ENCODE data around the gene SLC28A3. TPM values are rescaled to one million over a fixed set of nuclear protein-coding genes. Genes with fewer than 3 reads are reported as not detected.
A peak's percentile ranks its signal among the peaks of the same experiment; 100 is the strongest.

The SLC28A3 gene
- total RNA-seq, 1 experiment from 2014 or later: 0.77 TPM

DNA sequence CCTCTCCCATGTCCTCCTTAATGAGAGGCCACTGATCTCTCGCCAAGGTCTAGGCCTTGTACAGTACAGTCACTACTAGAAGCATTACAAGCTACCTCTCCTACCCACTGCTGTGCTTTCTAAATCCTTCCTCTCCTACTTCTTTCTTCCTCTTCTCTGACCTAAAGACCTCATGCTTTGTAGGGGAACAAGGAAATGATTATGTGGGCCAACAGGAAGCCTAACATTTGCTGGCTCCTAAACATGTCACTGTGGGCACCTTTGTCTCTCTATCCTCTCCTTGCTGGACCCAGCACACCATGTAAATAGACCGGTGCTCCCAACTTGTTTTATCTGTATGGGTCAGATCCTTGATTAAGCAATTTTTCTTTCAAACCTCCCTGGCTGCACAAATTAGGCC is 16.7 kb downstream of the SLC28A3 start:
- DNase-seq (ENCODE audit: unreplicated experiment): no peak
- peaks cover 30% of the 10 kb centered on the region for H3K4me1 Mint-ChIP-seq (ENCODE audit: insufficient read depth, unreplicated experiment)
- H3K4me3 Mint-ChIP-seq (ENCODE audit: unreplicated experiment): no peak overlapping the region
- ChIA-PET POLR2A (interaction anchor here (0.5 kb wide), 1 partner anchor 357 kb away, joined by 3 read pairs; no protein-coding TSS in a partner anchor), CTCF (interaction anchor here (0.8 to 3.5 kb wide), 3 partner anchors 8 to 63 kb away, joined by 3 to 14 read pairs (median 10); no protein-coding TSS in a partner anchor)
- H3K36me3 Mint-ChIP-seq (ENCODE audit: insufficient read depth, unreplicated experiment): no peaks in the 10 kb centered on the region
- TF ChIP-seq, protein P1, sequence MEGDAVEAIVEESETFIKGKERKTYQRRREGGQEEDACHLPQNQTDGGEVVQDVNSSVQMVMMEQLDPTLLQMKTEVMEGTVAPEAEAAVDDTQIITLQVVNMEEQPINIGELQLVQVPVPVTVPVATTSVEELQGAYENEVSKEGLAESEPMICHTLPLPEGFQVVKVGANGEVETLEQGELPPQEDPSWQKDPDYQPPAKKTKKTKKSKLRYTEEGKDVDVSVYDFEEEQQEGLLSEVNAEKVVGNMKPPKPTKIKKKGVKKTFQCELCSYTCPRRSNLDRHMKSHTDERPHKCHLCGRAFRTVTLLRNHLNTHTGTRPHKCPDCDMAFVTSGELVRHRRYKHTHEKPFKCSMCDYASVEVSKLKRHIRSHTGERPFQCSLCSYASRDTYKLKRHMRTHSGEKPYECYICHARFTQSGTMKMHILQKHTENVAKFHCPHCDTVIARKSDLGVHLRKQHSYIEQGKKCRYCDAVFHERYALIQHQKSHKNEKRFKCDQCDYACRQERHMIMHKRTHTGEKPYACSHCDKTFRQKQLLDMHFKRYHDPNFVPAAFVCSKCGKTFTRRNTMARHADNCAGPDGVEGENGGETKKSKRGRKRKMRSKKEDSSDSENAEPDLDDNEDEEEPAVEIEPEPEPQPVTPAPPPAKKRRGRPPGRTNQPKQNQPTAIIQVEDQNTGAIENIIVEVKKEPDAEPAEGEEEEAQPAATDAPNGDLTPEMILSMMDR (IDR thresholded peaks at IDR 0.05; ENCODE audit: unreplicated experiment): no peak
- peak overlapping the region; percentile 37 for H3K27ac Mint-ChIP-seq (ENCODE audit: low read depth, unreplicated experiment)
- H3K27me3 Mint-ChIP-seq (ENCODE audit: insufficient read depth, unreplicated experiment): no peaks in the 10 kb centered on the region
- intact Hi-C loops (cut with micrococcal nuclease): no loop called here
- BruUV-seq (replicated peaks): no TSS peak
- H3K9me3 Mint-ChIP-seq (ENCODE audit: unreplicated experiment): no peaks in the 10 kb centered on the region

DNA sequence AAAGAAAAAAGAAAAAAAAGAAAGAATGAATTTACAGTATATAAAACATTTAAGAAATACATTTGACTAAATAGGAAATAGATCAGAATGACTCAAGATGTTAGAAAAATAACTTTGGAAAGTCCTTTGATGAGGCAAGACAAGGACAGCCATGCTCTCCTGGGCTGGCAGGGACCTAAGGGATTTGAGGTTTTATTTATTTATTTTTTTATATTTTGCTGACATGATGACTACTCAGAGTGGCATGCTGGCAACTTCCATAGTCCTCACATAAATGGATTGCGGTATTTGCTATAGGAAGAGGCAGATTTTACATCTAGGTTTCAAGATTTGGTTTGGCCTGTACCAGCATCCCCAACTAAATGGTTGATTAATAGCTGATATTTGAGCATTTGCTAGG is 17.7 kb downstream of the SLC28A3 start:
- Mint-ChIP-seq H3K4me1 (ENCODE audit: insufficient read depth, unreplicated experiment) (peaks cover 40% of the 10 kb centered on the region), H3K27me3 (ENCODE audit: insufficient read depth, unreplicated experiment) (no peaks in the 10 kb centered on the region), H3K36me3 (ENCODE audit: insufficient read depth, unreplicated experiment) (no peaks in the 10 kb centered on the region), H3K4me3 (ENCODE audit: unreplicated experiment) (no peak overlapping the region), H3K9me3 (ENCODE audit: unreplicated experiment) (no peaks in the 10 kb centered on the region), H3K27ac (ENCODE audit: low read depth, unreplicated experiment) (peak overlapping the region; percentile 37)
- intact Hi-C loops (cut with micrococcal nuclease): no loop called here
- BruUV-seq (replicated peaks): no TSS peak
- ChIA-PET CTCF (interaction anchor here (0.7 to 2.6 kb wide), 3 partner anchors 10 to 385 kb away, joined by 3 to 10 read pairs (median 3); no protein-coding TSS in a partner anchor), POLR2A (no interaction called here)
- DNase-seq (ENCODE audit: unreplicated experiment): peak; percentile 89
- TF ChIP-seq, protein P1 (IDR thresholded peaks at IDR 0.05; ENCODE audit: unreplicated experiment): no peak

DNA sequence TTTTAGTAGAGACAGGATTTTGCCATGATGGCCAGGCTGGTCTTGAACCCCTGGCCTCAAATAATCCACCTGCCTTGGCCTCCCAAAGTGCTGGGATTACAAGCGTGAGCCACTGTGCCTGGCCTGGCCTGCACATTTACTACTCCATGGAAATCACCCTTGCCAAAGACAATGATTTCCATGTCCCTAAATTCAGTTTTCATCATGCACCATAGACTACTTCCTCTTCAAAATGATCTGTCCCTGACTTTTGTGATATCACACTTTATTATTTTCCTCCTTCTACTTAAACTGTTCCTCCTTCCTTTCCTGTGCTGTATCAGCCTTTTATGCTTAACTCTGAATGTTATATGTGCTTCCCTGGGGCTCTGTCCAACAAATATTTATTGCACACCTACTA is 20.3 kb downstream of the SLC28A3 start:
- H3K36me3 Mint-ChIP-seq (ENCODE audit: insufficient read depth, unreplicated experiment): no peaks in the 10 kb centered on the region
- POLR2A ChIA-PET: no interaction called here
- no peaks in the 10 kb centered on the region for H3K27me3 Mint-ChIP-seq (ENCODE audit: insufficient read depth, unreplicated experiment)
- DNase-seq (ENCODE audit: unreplicated experiment): no peak
- BruUV-seq (replicated peaks): no TSS peak
- intact Hi-C loops (cut with micrococcal nuclease): no loop called here
- CTCF ChIA-PET: interaction anchor here (0.7 to 0.8 kb wide), 2 partner anchors 74 to 384 kb away, joined by 3 read pairs; no protein-coding TSS in a partner anchor
- peaks cover 40% of the 10 kb centered on the region for H3K4me1 Mint-ChIP-seq (ENCODE audit: insufficient read depth, unreplicated experiment)
- no peak overlapping the region for H3K27ac Mint-ChIP-seq (ENCODE audit: low read depth, unreplicated experiment)
- no peaks in the 10 kb centered on the region for H3K9me3 Mint-ChIP-seq (ENCODE audit: unreplicated experiment)
- TF ChIP-seq, protein P1 (IDR thresholded peaks at IDR 0.05; ENCODE audit: unreplicated experiment): no peak
- no peak overlapping the region for H3K4me3 Mint-ChIP-seq (ENCODE audit: unreplicated experiment)

DNA sequence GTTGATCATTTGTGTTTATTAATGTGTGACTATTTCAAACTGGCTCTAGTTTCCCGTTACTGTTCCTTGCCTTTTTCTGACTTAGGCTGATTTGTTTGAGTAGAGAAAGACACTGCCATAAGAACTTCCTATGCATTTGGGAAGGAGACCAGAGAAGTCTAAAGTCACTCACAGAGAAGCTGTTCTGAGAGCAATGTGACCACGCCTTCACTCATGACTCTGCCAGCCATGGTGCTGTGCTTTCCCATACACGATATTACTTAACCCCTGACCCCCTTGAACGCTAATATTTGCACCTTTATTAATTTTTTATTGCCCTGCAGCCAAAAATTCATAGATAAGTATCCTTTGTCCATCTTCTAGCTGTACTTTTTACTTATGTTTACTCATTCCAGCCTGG is 20.9 kb downstream of the SLC28A3 start:
- intact Hi-C loops (cut with micrococcal nuclease): loop anchor here (5.0 kb wide), 2 partner anchors 147 to 342 kb away; no protein-coding TSS in a partner anchor
- H3K36me3 Mint-ChIP-seq (ENCODE audit: insufficient read depth, unreplicated experiment): no peaks in the 10 kb centered on the region
- BruUV-seq (replicated peaks): no TSS peak
- peaks cover 39% of the 10 kb centered on the region for H3K4me1 Mint-ChIP-seq (ENCODE audit: insufficient read depth, unreplicated experiment)
- H3K27ac Mint-ChIP-seq (ENCODE audit: low read depth, unreplicated experiment): no peak overlapping the region
- H3K27me3 Mint-ChIP-seq (ENCODE audit: insufficient read depth, unreplicated experiment): no peaks in the 10 kb centered on the region
- no peaks in the 10 kb centered on the region for H3K9me3 Mint-ChIP-seq (ENCODE audit: unreplicated experiment)
- no peak overlapping the region for H3K4me3 Mint-ChIP-seq (ENCODE audit: unreplicated experiment)
- DNase-seq (ENCODE audit: unreplicated experiment): no peak
- CTCF ChIA-PET: interaction anchor here (0.5 to 0.8 kb wide), 4 partner anchors 74 to 1631 kb away, joined by 3 read pairs; no protein-coding TSS in a partner anchor
- TF ChIP-seq, protein P1 (IDR thresholded peaks at IDR 0.05; ENCODE audit: unreplicated experiment): no peak
- POLR2A ChIA-PET: no interaction called here
